Prostate gland (tissue), 2 donors: ENCODE data around the gene GPSM1. TPM values are rescaled to one million over a fixed set of nuclear protein-coding genes. Genes with fewer than 3 reads are reported as not detected.

Source experiments
- DNase-seq: peaks from one replicate; pipeline ENCODE4 v3.0.0-alpha.2; 2019; ENCODE audit warnings: low spot score
- H3K27ac ChIP-seq, 2 donors: fragments of 200-600 bp; sonication (generic); 2 replicates each; pipeline ENCODE4 v1.5.1; 2017 to 2019
- H3K27me3 ChIP-seq: fragments of 200-600 bp; sonication (generic); replicated peaks from 2 replicates; pipeline ENCODE4 v1.5.1; 2019; ENCODE audit not compliant: insufficient read depth
- H3K36me3 ChIP-seq, 2 donors: fragments of 200-600 bp; sonication (generic); 1 replicate in 1 of 2; 2 replicates in 1 of 2; pipeline versions ENCODE4 v1.5.1 to v1.8.1; 2017 to 2019
- H3K4me1 ChIP-seq: fragments of 200-600 bp; sonication (generic); replicated peaks from 2 replicates; pipeline ENCODE4 v1.5.1; 2019
- H3K4me3 ChIP-seq, 2 donors: fragments of 200-600 bp; sonication (generic); 2 replicates each; pipeline ENCODE4 v1.5.1; 2017 to 2019
- H3K9me3 ChIP-seq: fragments of 200-600 bp; sonication (generic); 2 replicates; pipeline ENCODE4 v1.5.1; 2017
- POLR2A ChIP-seq: fragments of 450-650 bp; IDR thresholded peaks from one replicate; pipeline ENCODE4 v1.6.1; 2016; ENCODE audit warnings: antibody characterized with exemption, mild to moderate bottlenecking
- POLR2AphosphoS5 ChIP-seq: sonication (generic); formaldehyde crosslinking; IDR thresholded peaks from one replicate; pipeline ENCODE4 v1.6.1; 2017; ENCODE audit warnings: antibody characterized with exemption
- WGBS: methylation state at CpG from one replicate; pipeline ENCODE4 v1.1.5; 2018; 5-methylcytosine and 5-hydroxymethylcytosine counted together
- intact Hi-C: fragments of 100-400 bp; cut with DNase I; formaldehyde crosslinking; loops from one replicate; pipeline ENCODE4 v1.14.2; 2022
- total RNA-seq, 2 donors: library from RNA; depleted of rRNA; stranded (reverse); fragments of >200 nt; gene quantifications; one replicate each; pipeline ENCODE4 v1.1.0, GENCODE V29; 2016
- TF ChIP-seq, protein P1 (sequence below), 4 experiments: fragments of 200-600 bp in 2 of 4; fragments of 450-650 bp in 2 of 4; sonication (generic) in 2 of 4; IDR thresholded peaks; 1 replicate in 3 of 4; 2 replicates in 1 of 4; pipeline ENCODE4 v1.5.1; 2016 to 2019; ENCODE audit warnings: antibody characterized with exemption in 4 of 4, mild to moderate bottlenecking in 2 of 4, moderate library complexity in 2 of 4

Gene GPSM1
- total RNA-seq, 2 donors from 2014 or later = 11.3 to 89.2 TPM

DNA sequence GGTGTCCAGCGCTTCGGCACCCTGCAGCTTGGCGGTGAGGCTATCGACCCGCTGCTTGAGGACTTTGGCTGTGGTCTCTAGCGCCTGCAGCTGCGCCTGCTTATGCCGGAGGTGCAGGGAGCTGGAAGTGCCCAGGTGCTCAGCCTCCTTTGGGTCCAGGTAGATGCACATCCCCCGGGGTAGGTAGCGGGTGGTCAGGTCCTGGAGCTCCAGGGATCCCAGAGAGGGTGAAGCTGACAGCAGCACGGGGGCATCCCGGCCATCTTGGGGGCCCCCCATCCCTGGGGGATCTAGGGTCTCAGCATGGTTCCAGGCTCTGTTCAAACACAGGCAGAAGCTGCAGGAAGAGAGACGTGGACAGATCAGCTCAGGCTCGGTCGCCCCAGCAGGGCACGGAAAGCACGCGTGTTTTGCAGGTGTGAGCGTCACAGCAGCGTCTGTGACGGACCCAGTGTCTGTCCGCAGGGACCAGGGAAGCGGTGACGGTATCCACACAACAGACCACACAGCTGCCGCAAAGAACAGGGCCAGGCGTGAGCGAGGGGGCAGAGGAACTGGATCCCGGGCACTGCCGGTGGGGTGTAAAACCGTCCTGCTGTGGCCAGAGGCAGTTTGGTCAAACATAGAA, 40.9 kb upstream of the GPSM1 start:
- H3K27me3 ChIP-seq = no peaks in the 10 kb centered on the region
- no peaks in the 10 kb centered on the region for H3K4me1 ChIP-seq
- H3K9me3 ChIP-seq = no peaks in the 10 kb centered on the region
- H3K4me3 ChIP-seq = no peak overlapping the region
- no peaks in the 10 kb centered on the region for H3K36me3 ChIP-seq
- DNase-seq = no peak
- WGBS = 85% methylated on average over 30 of the region's 30 CpGs
- TF ChIP-seq POLR2A (no peak), POLR2AphosphoS5 (no peak)
- TF ChIP-seq, protein P1, sequence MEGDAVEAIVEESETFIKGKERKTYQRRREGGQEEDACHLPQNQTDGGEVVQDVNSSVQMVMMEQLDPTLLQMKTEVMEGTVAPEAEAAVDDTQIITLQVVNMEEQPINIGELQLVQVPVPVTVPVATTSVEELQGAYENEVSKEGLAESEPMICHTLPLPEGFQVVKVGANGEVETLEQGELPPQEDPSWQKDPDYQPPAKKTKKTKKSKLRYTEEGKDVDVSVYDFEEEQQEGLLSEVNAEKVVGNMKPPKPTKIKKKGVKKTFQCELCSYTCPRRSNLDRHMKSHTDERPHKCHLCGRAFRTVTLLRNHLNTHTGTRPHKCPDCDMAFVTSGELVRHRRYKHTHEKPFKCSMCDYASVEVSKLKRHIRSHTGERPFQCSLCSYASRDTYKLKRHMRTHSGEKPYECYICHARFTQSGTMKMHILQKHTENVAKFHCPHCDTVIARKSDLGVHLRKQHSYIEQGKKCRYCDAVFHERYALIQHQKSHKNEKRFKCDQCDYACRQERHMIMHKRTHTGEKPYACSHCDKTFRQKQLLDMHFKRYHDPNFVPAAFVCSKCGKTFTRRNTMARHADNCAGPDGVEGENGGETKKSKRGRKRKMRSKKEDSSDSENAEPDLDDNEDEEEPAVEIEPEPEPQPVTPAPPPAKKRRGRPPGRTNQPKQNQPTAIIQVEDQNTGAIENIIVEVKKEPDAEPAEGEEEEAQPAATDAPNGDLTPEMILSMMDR (IDR thresholded peaks at IDR 0.05) = no peak
- H3K27ac ChIP-seq = no peak overlapping the region
- intact Hi-C loops = no loop called here

DNA sequence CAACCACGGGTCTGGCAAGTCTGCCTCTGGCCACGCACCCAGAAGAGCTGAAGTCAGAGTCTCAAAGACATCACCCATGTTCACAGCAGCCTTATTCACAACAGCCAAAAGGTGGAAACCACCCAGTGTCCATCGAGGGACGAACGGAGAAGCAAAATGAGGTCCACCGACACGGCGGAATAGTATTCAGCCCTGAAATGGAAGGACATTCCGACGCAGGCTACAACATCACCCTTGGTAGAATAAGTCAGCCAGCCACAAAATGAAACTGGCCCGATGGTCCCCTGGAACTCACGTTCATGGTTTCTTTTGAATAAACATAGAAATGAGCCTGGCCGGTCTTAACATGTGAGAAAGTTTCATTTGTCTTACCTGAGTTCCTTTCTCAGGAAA, 40.4 kb upstream of the GPSM1 start:
- Histone ChIP-seq H3K4me3 (no peak overlapping the region), H3K36me3 (no peaks in the 10 kb centered on the region), H3K27ac (no peak overlapping the region), H3K9me3 (no peaks in the 10 kb centered on the region), H3K27me3 (no peaks in the 10 kb centered on the region), H3K4me1 (no peaks in the 10 kb centered on the region)
- DNase-seq = no peak
- no peak for TF ChIP-seq POLR2A
- no peak for TF ChIP-seq POLR2AphosphoS5
- TF ChIP-seq, protein P1 (IDR thresholded peaks at IDR 0.05) = no peak
- intact Hi-C loops = no loop called here
- 80% methylated on average over 13 of the region's 13 CpGs for WGBS

GRCh38 chr9:136287960-136288753, 39.2 kb upstream of the GPSM1 start:
- no peak for DNase-seq
- Histone ChIP-seq H3K27me3 (no peaks in the 10 kb centered on the region), H3K4me3 (no peak overlapping the region), H3K4me1 (no peaks in the 10 kb centered on the region), H3K36me3 (no peaks in the 10 kb centered on the region), H3K27ac (no peak overlapping the region), H3K9me3 (no peaks in the 10 kb centered on the region)
- TF ChIP-seq POLR2AphosphoS5 (no peak), POLR2A (no peak)
- TF ChIP-seq, protein P1 (IDR thresholded peaks at IDR 0.05) = no peak
- intact Hi-C loops = no loop called here
- 71% methylated on average over 21 of the region's 21 CpGs for WGBS

- H3K27me3 ChIP-seq = no peaks in the 10 kb centered on the region
- WGBS = 92% methylated on average over 27 of the region's 30 CpGs
- intact Hi-C loops = no loop called here
These were observed 37.5 kb upstream of the GPSM1 start for GRCh38 chr9:136289651-136290507.

More at GRCh38 chr9:136289651-136290507, 37.5 kb upstream of the GPSM1 start:
- H3K4me3 ChIP-seq = no peak overlapping the region
- no peak for DNase-seq
- no peaks in the 10 kb centered on the region for H3K4me1 ChIP-seq
- no peaks in the 10 kb centered on the region for H3K36me3 ChIP-seq
- TF ChIP-seq POLR2AphosphoS5 (no peak), POLR2A (no peak)
- TF ChIP-seq, protein P1 (IDR thresholded peaks at IDR 0.05) = no peak
- H3K9me3 ChIP-seq = no peaks in the 10 kb centered on the region
- H3K27ac ChIP-seq = no peak overlapping the region
